GM19023 (cell line): ENCODE measurements around the gene PSAPL1.

Source experiments
- ATAC-seq: cut with Tn5 transposase; IDR thresholded peaks from one replicate; pipeline ENCODE4 v1.9.1; 2021; ENCODE audit warnings: mild to moderate bottlenecking, moderate library complexity; ENCODE audit not compliant: unreplicated experiment

Gene PSAPL1

GRCh38 chr4:7384003-7384928 is 50.5 kb downstream of the PSAPL1 start:
- no peak for ATAC-seq

- ATAC-seq, result no peak
Measured at GRCh38 chr4:7383266-7383665, 51.5 kb downstream of the PSAPL1 start.

GRCh38 chr4:7382634-7383014 is 52.1 kb downstream of the PSAPL1 start:
- ATAC-seq, result no peak

- ATAC-seq, result no peak
Measured at GRCh38 chr4:7381890-7382633, 52.7 kb downstream of the PSAPL1 start.

- no peak for ATAC-seq
Measured at GRCh38 chr4:7381221-7381889, 53.4 kb downstream of the PSAPL1 start.
